Forelimb muscle (tissue), 1 donor: ENCODE results near the gene GTF2F2. TPM values are rescaled to one million over a fixed set of nuclear protein-coding genes. Genes with fewer than 3 reads are reported as not detected.

ENCODE experiments used
- DNase-seq: peaks from one replicate; pipeline ENCODE4 v3.0.0-alpha.2; 2013; ENCODE audit warnings: low read depth
- polyA plus RNA-seq: library from polyadenylated mRNA; unstranded; fragments of 120-200 nt; gene quantifications from one replicate; pipeline ENCODE4 v1.2.1, GENCODE V29; 2013; ENCODE audit not compliant: insufficient read length

Gene GTF2F2, protein sequence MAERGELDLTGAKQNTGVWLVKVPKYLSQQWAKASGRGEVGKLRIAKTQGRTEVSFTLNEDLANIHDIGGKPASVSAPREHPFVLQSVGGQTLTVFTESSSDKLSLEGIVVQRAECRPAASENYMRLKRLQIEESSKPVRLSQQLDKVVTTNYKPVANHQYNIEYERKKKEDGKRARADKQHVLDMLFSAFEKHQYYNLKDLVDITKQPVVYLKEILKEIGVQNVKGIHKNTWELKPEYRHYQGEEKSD
- 17.4 TPM for polyA plus RNA-seq

GRCh38 chr13:45119991-45120864 is at the start of gene GTF2F2:
Gene GTF2F2, plus strand, starts transcription at chr13:45120510. Its CDS starts 146 bp downstream, at chr13:45120656.
- peak; percentile 84 for DNase-seq

GRCh38 chr13:45073809-45074208 is 46.5 kb upstream of the GTF2F2 start:
- no peak for DNase-seq

- no peak for DNase-seq
Measured at GRCh38 chr13:45074721-45075120, 45.6 kb upstream of the GTF2F2 start.

GRCh38 chr13:45078003-45078402 is 42.3 kb upstream of the GTF2F2 start:
- DNase-seq, result no peak

DNA sequence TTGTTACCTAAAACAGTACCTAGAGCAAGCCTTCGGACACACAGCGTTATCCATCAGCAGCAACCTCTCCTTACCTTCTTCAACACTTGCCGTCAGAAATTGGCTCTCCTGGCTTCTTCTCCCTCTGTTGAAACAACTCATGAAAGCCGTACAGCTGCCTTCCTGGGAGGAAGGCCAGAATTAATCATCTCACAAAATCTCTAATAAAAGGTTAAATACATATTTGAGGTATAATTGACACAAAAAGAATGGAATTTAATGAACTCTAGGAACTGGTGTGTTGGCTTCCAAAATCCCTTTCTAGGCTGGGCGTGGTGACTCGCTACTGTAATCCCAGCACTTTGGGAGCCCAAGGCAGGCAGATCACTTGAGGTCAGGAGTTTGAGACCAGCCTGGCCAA is 37.3 kb upstream of the GTF2F2 start:
- no peak for DNase-seq

- DNase-seq, result no peak
Measured at GRCh38 chr13:45084515-45084914, 35.8 kb upstream of the GTF2F2 start.

DNA sequence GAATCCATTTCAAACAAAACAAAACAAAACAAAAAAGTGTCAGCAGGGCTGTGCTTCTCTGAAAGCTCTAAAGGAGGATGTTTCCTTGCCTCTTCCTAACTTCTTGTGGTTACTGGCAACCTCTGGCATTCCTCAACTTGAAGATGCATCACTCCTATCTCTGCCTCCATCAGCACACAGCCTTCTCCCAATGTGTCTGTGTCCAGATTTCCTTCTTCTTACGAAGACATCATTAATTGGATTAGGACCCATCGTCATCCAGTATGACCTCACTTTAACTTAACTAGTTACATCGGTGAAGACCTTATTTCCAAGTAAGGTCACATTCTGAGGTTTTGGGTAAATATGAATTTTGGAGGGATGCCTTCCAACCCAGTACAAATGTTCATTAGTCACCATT is 33.8 kb upstream of the GTF2F2 start:
- DNase-seq, result no peak

DNA sequence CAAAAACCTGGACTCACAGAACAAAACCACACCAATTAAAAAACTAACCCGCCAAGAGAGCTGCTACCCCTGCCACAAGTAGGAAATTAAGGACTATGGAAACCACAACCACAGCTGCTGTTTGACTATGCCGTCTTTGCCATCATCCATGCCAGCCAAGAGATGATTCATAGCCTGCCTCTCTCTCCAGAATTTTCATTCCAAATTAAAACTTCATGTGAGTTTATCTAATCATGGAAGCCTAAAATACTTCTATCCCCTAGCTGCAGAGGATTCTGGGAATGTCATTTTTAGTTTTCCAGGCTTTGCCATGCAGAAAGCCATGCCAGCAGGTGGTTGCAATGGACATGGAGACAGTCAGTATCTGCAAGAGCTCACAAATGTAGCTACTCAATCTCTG is 27.6 kb upstream of the GTF2F2 start:
- DNase-seq, result no peak

DNA sequence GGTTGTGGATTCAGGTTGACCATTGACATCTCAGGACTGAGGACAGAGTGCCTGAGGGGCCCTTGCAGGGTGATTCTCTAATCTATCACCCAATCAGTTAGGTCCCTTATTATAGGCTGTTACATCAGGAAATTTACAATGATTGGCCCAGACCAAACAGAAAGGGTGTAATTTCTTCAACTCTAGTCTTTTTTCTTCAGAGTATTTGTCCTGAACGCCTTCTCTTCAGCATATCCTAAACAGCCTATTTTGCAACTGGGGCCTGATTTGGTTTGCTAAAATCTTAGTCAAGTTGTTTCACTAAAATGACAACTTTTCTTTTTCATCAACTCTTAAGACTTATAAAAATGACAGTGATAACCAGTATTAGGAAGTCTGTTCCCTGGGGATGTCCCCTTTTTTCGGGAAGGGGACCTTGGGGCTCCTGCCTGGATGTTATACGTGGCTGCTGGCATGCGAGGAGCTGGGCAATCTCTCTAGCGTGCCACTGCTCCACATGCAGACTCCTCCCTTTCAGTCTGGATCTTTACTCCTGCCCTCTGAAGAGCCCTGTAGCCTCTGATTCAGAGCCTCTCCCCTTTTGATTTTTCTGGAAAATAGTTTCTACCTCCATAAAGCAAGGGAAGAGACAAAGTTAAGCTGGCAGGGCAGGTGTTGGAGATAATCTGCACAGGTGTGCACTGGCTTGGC is 19.6 kb upstream of the GTF2F2 start:
- DNase-seq, result no peak

GRCh38 chr13:45101327-45102018 is 18.8 kb upstream of the GTF2F2 start:
- no peak for DNase-seq

- no peak for DNase-seq
Measured at GRCh38 chr13:45102136-45102507, 18.2 kb upstream of the GTF2F2 start.

- DNase-seq, result no peak
Measured at GRCh38 chr13:45103449-45103848, 16.9 kb upstream of the GTF2F2 start.

GRCh38 chr13:45104261-45104660 is 16.0 kb upstream of the GTF2F2 start:
- no peak for DNase-seq

- DNase-seq, result no peak
Measured at GRCh38 chr13:45105895-45106294, 14.4 kb upstream of the GTF2F2 start.

GRCh38 chr13:45107539-45107938 is 12.8 kb upstream of the GTF2F2 start:
- DNase-seq, result no peak

DNA sequence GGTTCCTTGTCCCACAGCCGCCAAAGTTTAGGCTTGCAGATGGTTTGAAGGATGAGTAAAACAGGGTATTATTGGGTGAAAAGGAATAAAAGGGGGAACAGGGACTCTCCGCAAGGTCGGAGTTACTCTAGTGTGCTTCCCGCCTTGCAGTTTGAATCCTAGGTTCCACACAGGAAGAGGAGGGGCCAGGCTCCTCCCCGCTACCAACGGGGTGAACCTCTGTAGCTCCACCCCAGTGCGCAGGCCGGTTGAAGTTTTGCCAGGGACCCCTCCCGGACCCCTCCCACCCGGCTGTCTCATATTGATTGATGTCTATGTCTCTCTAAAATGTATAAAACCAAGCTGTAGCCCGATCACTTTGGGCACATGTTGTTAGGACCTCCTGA is 11.6 kb upstream of the GTF2F2 start:
- DNase-seq, result no peak

- no peak for DNase-seq
Measured at GRCh38 chr13:45109102-45109720, 11.1 kb upstream of the GTF2F2 start.

DNA sequence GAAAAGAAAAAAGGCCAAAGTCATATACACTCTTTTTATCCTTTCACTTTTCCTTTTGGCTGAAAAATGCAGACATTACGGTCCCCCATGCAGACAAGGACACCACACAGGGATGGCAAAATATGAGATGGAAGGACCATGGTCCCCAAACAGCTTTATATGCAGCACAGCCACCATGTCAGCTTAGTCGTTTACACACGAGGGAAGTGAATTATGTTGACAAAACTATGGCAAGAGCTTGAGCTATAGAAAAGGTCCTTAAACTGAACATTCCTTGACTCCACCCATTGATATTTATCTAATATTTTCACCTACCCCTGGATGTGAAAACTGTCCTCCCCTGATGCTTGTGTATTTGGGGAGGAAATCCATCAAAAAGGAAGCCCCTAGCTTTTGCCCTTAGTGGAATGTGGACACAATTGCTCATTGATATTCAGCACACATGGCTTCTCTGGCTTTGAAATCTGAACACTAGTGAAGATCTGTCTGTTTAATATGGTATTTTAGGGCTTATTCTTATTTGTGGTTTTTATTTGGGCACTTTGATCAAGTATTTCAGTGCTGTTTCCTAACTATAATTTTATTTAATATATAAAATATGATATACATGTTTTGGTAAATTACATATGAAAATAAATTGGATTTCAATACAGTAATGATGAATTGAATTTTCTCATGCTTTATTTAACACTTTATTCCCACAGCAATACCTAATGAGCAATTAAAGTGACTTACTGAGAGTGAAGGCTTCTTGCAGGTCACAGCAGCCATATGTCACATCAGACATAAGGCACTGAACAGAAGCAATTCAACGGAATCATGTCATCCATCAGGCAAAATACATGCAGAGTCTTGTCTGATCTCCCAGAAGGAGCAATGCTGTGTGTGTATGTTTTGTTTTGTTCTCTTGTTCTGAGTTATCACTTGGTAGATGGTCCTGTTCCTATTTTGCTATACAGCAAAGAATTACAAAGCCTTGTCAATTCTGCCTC is 6.8 kb upstream of the GTF2F2 start:
- DNase-seq, result no peak

DNA sequence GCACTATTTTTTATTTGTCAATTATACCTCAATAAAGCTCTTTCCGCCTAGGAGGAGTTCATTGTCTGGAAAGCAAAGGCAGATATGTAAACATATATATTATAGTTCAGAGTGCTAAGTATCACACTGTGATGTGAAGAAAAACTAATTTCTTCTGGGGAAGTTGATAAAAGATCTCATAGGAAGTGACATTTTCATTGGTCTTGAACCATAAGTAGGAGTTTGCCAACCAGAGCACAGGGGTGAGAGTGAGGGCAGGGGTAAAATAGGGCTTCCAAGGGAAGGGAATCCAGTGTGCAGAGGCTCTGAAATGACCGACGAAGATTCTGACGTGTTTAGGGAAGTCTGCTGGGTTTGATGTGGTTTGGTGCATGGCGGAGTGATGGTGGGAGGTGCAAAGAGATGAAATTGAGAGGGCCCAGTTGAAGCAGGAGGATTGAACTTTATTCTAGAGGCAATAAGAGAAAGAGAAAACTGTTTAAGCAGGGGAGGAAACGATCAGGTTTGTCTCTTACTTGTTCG is 780 bp upstream of the GTF2F2 start:
- DNase-seq, result peak; percentile 32
